ENCODE data around the gene SLC18A3.

- TF ChIP-seq CTCF (conservative IDR thresholded peaks at IDR 0.05; ENCODE audit: low read depth, low read length) (no peak), EZH2phosphoT487 (IDR thresholded peaks at IDR 0.05; ENCODE audit: borderline replicate concordance, low read length) (no peak), EZH2 (IDR thresholded peaks at IDR 0.05; ENCODE audit: low read length, unreplicated experiment) (no peak)
These were observed 3.1 kb upstream of the SLC18A3 start for GRCh38 chr10:49606981-49607535.

Data from PC-3 (cell line).